Activated CD4-positive, alpha-beta memory T cell treated with anti-CD3 and anti-CD28 coated beads for 36 hours (primary cell): ENCODE results near the gene RACK1. TPM values are rescaled to one million over a fixed set of nuclear protein-coding genes. Genes with fewer than 3 reads are reported as not detected.
"Not testable (repeated sequence)": the region's sequence is repeated elsewhere in the genome, so short reads cannot be mapped to it uniquely, and the experiment has no call there.

Source experiments
- CTCF ChIA-PET: fragments of 350-600 bp; sonication (Branson Sonifier 250); formaldehyde crosslinking; loops from one replicate; lab custom pipeline; 2021; ENCODE audit warnings: antibody characterized with exemption, inconsistent platforms; lab: Charles Lee
- POLR2A ChIA-PET: fragments of 350-600 bp; sonication (Branson Sonifier 250); formaldehyde crosslinking; loops from one replicate; lab custom pipeline; 2021; ENCODE audit warnings: antibody characterized with exemption; lab: Charles Lee
- DNase-seq: peaks from one replicate; pipeline ENCODE4 v3.0.0-alpha.2; 2020
- H3K27ac Mint-ChIP-seq: one replicate; pipeline ENCODE4 v1.8.0; 2021; ENCODE audit warnings: mixed read lengths
- H3K27me3 Mint-ChIP-seq: one replicate; pipeline ENCODE4 v1.8.0; 2021; ENCODE audit warnings: mixed read lengths
- H3K36me3 Mint-ChIP-seq: one replicate; pipeline ENCODE4 v1.8.0; 2021; ENCODE audit warnings: mixed read lengths
- H3K4me1 Mint-ChIP-seq: one replicate; pipeline ENCODE4 v1.8.0; 2021; ENCODE audit warnings: low read depth, mixed read lengths
- H3K4me3 Mint-ChIP-seq: one replicate; pipeline ENCODE4 v1.8.0; 2021; ENCODE audit warnings: mild to moderate bottlenecking, mixed read lengths
- H3K9me3 Mint-ChIP-seq: one replicate; pipeline ENCODE4 v1.8.0; 2021; ENCODE audit warnings: mixed read lengths
- intact Hi-C: fragments of 100-400 bp; cut with micrococcal nuclease; formaldehyde crosslinking; loops from one replicate; pipeline ENCODE4 v1.15.1; 2023
- total RNA-seq, 2 experiments: library from RNA; stranded (reverse); gene quantifications; one replicate each; pipeline ENCODE4 v1.2.3, GENCODE V29; 2021

Gene RACK1
- total RNA-seq, 2 experiments from 2014 or later, result 2,635 to 2,697 TPM

- intact Hi-C loops, result loop anchor here (5.0 kb wide), 1 partner anchor 33 kb away; the partner anchor contains the start of gene RACK1
- H3K4me3 Mint-ChIP-seq, H3K27ac Mint-ChIP-seq, H3K9me3 Mint-ChIP-seq, DNase-seq: not testable (repeated sequence)
- H3K4me1 Mint-ChIP-seq, result peaks cover 27% of the 10 kb centered on the region
- peaks cover 12% of the 10 kb centered on the region for H3K36me3 Mint-ChIP-seq
- CTCF ChIA-PET, result interaction anchor here (4.0 kb wide), 1 partner anchor 20 kb away, joined by 30 read pairs; no protein-coding TSS in a partner anchor
- peaks cover 14% of the 10 kb centered on the region for H3K27me3 Mint-ChIP-seq
- POLR2A ChIA-PET, result interaction anchor here (3.8 kb wide), 1 partner anchor 14 kb away, joined by 22 read pairs; the partner anchor contains the start of gene TRIM41
These were observed 34.7 kb downstream of the RACK1 start for GRCh38 chr5:181209006-181209405.

GRCh38 chr5:181207960-181208253 is 35.8 kb downstream of the RACK1 start:
- H3K9me3 Mint-ChIP-seq, result no peaks in the 10 kb centered on the region
- peak overlapping the region; percentile 86 for H3K4me3 Mint-ChIP-seq
- peaks cover 27% of the 10 kb centered on the region for H3K4me1 Mint-ChIP-seq
- ChIA-PET CTCF (interaction anchor here (0.9 to 4.1 kb wide), 10 partner anchors 9 to 381 kb away, joined by 3 to 32 read pairs (median 7); partner anchors contain the start of gene TRIM52), POLR2A (interaction anchor here (0.9 to 4.3 kb wide), 9 partner anchors 9 to 52 kb away, joined by 3 to 37 read pairs (median 12); partner anchors contain the start of genes TRIM41 and TRIM52)
- intact Hi-C loops, result loop anchor here (1.0 to 5.0 kb wide), 5 partner anchors 10 to 47 kb away; partner anchors contain the start of gene RACK1
- peaks cover 12% of the 10 kb centered on the region for H3K36me3 Mint-ChIP-seq
- peak overlapping the region; percentile 93 for H3K27ac Mint-ChIP-seq
- no peak for DNase-seq
- peaks cover 17% of the 10 kb centered on the region for H3K27me3 Mint-ChIP-seq

- Mint-ChIP-seq H3K4me3 (peak overlapping the region; percentile 86), H3K9me3 (no peaks in the 10 kb centered on the region), H3K36me3 (peaks cover 12% of the 10 kb centered on the region), H3K27ac (peak overlapping the region; percentile 93), H3K4me1 (peaks cover 27% of the 10 kb centered on the region), H3K27me3 (peaks cover 17% of the 10 kb centered on the region)
- intact Hi-C loops, result loop anchor here (1.0 to 5.0 kb wide), 5 partner anchors 11 to 47 kb away; partner anchors contain the start of gene RACK1
- ChIA-PET POLR2A (interaction anchor here (0.7 to 4.3 kb wide), 11 partner anchors 9 to 53 kb away, joined by 3 to 37 read pairs (median 11); partner anchors contain the start of genes TRIM41 and TRIM52), CTCF (interaction anchor here (0.9 to 4.1 kb wide), 12 partner anchors 8 to 381 kb away, joined by 3 to 32 read pairs (median 7); partner anchors contain the start of gene TRIM52)
- peak; percentile 90 for DNase-seq
These were observed 36.3 kb downstream of the RACK1 start for GRCh38 chr5:181207214-181207959.

- Mint-ChIP-seq H3K27me3 (peaks cover 17% of the 10 kb centered on the region), H3K36me3 (peaks cover 12% of the 10 kb centered on the region), H3K4me1 (peaks cover 27% of the 10 kb centered on the region), H3K27ac (peak overlapping the region; percentile 93), H3K9me3 (no peaks in the 10 kb centered on the region), H3K4me3 (peak overlapping the region; percentile 86)
- POLR2A ChIA-PET, result interaction anchor here (0.5 to 4.3 kb wide), 5 partner anchors 14 to 30 kb away, joined by 3 to 37 read pairs (median 22); partner anchors contain the start of gene TRIM41
- peak; percentile 45 for DNase-seq
- intact Hi-C loops, result loop anchor here (1.0 to 5.0 kb wide), 3 partner anchors 36 to 56 kb away; partner anchors contain the start of gene RACK1
- CTCF ChIA-PET, result interaction anchor here (1.2 to 4.1 kb wide), 6 partner anchors 11 to 38 kb away, joined by 3 to 32 read pairs (median 9); no protein-coding TSS in a partner anchor
These were observed 37.7 kb downstream of the RACK1 start for GRCh38 chr5:181205761-181206649.

- ChIA-PET CTCF (interaction anchor here (0.8 to 4.1 kb wide), 6 partner anchors 12 to 41 kb away, joined by 3 to 32 read pairs (median 4); no protein-coding TSS in a partner anchor), POLR2A (interaction anchor here (0.6 to 4.3 kb wide), 6 partner anchors 11 to 38 kb away, joined by 3 to 35 read pairs (median 4); partner anchors contain the start of gene TRIM41)
- intact Hi-C loops, result loop anchor here (5.0 kb wide), 1 partner anchor 37 kb away; the partner anchor contains the start of gene RACK1
- peak within 1 kb of the TSS; percentile 5 for H3K27ac Mint-ChIP-seq
- H3K4me1 Mint-ChIP-seq, result peaks cover 27% of the 10 kb centered on the region
- peak; percentile 46 for DNase-seq
- H3K27me3 Mint-ChIP-seq, result peaks cover 17% of the 10 kb centered on the region
- H3K36me3 Mint-ChIP-seq, result peaks cover 12% of the 10 kb centered on the region
- peak within 1 kb of the TSS; percentile 86 for H3K4me3 Mint-ChIP-seq
- H3K9me3 Mint-ChIP-seq, result no peaks in the 10 kb centered on the region
These were observed 38.6 kb downstream of the RACK1 start, which contains the start of gene TRIM7 for GRCh38 chr5:181204826-181205760. Gene TRIM7 (minus strand): TSS chr5:181205196. CDS start chr5:181205110, 86 bp downstream.

GRCh38 chr5:181204113-181204825 is 39.4 kb downstream of the RACK1 start:
- peak; percentile 34 for DNase-seq
- Mint-ChIP-seq H3K27ac (no peak overlapping the region), H3K27me3 (peaks cover 17% of the 10 kb centered on the region), H3K36me3 (peaks cover 12% of the 10 kb centered on the region), H3K4me1 (peaks cover 27% of the 10 kb centered on the region), H3K4me3 (peak overlapping the region; percentile 72), H3K9me3 (no peaks in the 10 kb centered on the region)
- intact Hi-C loops, result no loop called here
- CTCF ChIA-PET, result interaction anchor here (0.8 to 4.1 kb wide), 4 partner anchors 11 to 41 kb away, joined by 3 to 32 read pairs (median 4); no protein-coding TSS in a partner anchor
- POLR2A ChIA-PET, result interaction anchor here (0.6 to 4.3 kb wide), 5 partner anchors 12 to 39 kb away, joined by 3 to 35 read pairs (median 4); no protein-coding TSS in a partner anchor

GRCh38 chr5:181203777-181204112 is 40.0 kb downstream of the RACK1 start:
- ChIA-PET POLR2A (interaction anchor here (1.9 kb wide), 1 partner anchor 12 kb away, joined by 8 read pairs; no protein-coding TSS in a partner anchor), CTCF (no interaction called here)
- Mint-ChIP-seq H3K9me3 (no peaks in the 10 kb centered on the region), H3K27ac (no peak overlapping the region), H3K4me1 (peaks cover 27% of the 10 kb centered on the region), H3K27me3 (peaks cover 17% of the 10 kb centered on the region), H3K36me3 (peaks cover 12% of the 10 kb centered on the region), H3K4me3 (peak overlapping the region; percentile 72)
- intact Hi-C loops, result no loop called here
- DNase-seq, result no peak

- intact Hi-C loops, result no loop called here
- Mint-ChIP-seq H3K4me1 (peaks cover 24% of the 10 kb centered on the region), H3K36me3 (peaks cover 12% of the 10 kb centered on the region), H3K4me3 (no peak overlapping the region), H3K27ac (no peak overlapping the region), H3K27me3 (peaks cover 17% of the 10 kb centered on the region), H3K9me3 (no peaks in the 10 kb centered on the region)
- CTCF ChIA-PET, result no interaction called here
- POLR2A ChIA-PET, result interaction anchor here (1.9 kb wide), 1 partner anchor 11 kb away, joined by 8 read pairs; no protein-coding TSS in a partner anchor
- DNase-seq, result no peak
These were observed 40.5 kb downstream of the RACK1 start for GRCh38 chr5:181203093-181203711.

- no peak overlapping the region for H3K4me3 Mint-ChIP-seq
- H3K27me3 Mint-ChIP-seq, result peaks cover 5% of the 10 kb centered on the region
- ChIA-PET CTCF (interaction anchor here (1.1 kb wide), 1 partner anchor 9 kb away, joined by 5 read pairs; no protein-coding TSS in a partner anchor), POLR2A (no interaction called here)
- H3K4me1 Mint-ChIP-seq, result peaks cover 4% of the 10 kb centered on the region
- DNase-seq, result no peak
- H3K36me3 Mint-ChIP-seq, result peaks cover 2% of the 10 kb centered on the region
- H3K9me3 Mint-ChIP-seq, result no peaks in the 10 kb centered on the region
- intact Hi-C loops, result no loop called here
- no peak overlapping the region for H3K27ac Mint-ChIP-seq
These were observed 42.9 kb downstream of the RACK1 start for GRCh38 chr5:181200816-181201215.
